DMS79 treated with DMSO at 0.1 percent for 48 hours (cell line): ENCODE data around the gene LMBRD2.
"Not testable (repeated sequence)": the region's sequence is repeated elsewhere in the genome, so short reads cannot be mapped to it uniquely, and the experiment has no call there.

ENCODE experiments used
- DNase-seq: peaks from one replicate; lab custom pipeline; 2025; lab: John Stamatoyannopoulos, UW

The LMBRD2 gene

DNA sequence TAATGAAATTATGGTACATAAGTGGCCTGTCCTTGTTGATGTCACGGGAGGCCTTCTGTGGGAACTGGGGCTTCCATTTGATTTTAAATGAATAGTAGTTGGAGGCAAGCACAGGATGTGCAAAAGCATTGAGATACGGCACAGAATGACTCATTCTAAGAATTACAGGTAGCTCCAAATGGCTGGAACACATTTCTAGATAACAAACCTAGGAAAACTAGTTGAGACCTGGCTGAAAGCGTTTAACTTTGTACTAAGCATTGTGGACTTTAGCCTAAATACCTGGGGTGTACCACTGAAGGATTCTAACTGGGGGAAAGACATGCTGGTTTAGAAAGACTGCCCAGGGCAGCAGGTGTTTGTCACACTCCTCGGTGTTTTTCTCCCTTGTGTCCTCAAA, 9.7 kb upstream of the LMBRD2 start:
- DNase-seq: no peak

DNA sequence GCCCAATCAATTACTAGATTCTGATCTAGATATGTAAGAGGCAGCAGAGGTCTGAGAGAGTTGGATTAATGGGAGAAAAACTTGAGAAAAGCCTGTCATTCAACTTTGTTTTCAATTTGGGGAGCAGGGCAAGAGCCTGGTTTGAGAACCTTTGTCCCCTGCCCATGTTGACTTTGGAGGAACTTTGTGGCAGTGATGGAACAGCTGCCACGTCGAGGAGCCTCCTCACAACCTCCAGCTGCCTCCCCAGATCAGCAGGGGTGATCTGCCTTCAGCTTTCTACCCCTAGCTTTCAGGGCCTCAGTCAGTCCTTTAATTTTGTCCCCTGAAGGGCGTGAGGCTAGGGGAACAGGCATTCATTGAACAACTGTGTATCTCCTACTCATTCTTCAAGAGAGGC, 8.9 kb upstream of the LMBRD2 start:
- DNase-seq: no peak

DNA sequence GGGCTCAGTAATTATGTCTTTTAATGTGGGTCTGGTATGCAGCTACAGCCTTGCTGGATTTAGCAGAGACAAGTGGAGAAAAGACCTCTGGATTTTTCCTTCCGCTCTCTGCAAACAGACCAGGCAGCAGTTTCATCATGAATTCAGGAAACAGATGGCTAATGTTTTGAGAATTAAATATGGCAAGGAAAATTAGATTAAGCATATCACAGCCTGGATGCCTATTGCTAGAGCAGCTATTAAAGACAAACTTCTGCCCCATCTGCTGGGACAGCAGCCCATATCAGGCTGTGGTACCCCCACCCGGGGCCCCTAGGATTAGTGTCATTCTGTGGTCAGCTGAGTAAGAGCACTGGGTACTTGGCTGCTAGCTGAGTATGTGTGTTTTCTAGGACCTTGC, 6.5 kb upstream of the LMBRD2 start:
- no peak for DNase-seq

DNA sequence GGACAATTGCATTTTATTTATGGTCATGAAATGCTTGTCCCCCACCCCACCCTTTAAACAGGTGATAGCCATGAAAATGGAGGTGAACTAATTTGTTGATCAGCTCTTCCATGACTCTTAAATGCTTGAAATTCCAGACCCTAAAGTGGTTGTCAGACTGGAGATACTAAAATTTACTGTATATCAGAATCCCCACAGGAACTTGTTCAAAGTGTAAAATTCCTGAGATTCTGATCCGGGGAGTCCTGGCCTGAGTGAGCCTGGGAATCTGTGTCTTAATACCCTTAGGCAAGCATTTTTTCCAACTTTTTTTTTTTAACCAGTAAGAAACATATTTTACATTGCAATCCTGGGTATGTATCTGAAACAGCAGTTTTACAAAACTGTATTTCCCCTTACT, 4.9 kb upstream of the LMBRD2 start:
- DNase-seq: no peak

DNA sequence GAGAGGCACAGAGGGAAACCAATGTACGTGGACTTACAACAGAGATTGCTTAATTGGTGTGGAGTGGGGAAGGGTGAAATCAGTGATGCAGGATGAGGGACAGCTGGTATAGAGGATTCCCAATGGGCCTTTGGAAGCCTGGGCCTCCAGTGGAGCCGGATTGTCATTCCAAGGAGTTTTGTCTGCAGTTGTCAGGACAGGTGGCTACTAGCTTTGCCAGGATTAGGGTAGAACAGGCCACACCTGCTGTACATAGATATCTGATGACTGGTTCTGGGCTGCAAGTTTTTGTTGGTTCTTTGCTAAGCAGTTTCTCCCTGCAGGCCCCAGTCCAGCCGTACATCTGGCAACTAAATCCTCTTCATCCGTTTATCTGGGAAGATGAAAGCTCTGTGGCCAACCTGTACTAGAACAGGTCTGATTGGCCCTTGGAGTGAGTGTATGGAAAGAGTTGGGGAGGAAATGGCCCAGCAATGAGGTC, 4.5 kb upstream of the LMBRD2 start:
- no peak for DNase-seq

DNA sequence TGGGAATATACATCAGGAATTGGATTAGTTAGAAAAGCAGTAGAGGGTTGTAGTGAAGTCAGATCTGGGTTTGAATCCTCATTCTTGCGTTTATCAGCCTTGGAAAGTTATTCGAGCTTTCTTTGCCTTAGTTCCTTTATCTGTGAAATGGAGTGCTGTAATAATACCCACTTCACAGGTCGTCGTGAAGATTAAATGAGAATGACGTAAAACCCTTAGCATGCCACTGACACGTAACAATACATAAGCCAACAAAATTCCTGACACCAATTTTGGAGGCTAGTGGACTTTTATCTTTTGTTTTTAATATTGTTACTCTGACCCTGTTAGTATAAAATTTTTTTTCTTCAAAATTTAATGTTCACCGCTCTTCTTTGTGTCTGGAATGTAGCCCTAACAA, 3.6 kb upstream of the LMBRD2 start:
- DNase-seq: no peak

DNA sequence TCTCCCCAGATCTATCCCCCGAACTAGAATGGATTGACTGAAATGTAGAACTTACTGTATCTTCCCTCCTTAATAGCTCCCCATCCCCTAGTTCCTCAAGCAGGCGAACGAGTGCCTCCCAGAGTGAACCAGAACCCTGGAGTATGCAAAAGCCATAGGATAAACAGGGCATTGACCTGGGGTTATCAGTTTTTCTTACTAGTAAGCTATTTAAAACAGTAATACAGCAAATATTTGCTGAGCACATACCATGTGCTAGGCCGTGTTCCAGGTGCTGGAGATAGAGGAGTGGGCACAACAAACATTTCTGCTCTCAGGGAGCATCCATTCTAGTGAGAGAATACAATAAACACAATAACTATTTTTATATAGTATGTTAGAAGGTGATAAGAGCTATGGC, 2.0 kb upstream of the LMBRD2 start:
- DNase-seq: no peak

DNA sequence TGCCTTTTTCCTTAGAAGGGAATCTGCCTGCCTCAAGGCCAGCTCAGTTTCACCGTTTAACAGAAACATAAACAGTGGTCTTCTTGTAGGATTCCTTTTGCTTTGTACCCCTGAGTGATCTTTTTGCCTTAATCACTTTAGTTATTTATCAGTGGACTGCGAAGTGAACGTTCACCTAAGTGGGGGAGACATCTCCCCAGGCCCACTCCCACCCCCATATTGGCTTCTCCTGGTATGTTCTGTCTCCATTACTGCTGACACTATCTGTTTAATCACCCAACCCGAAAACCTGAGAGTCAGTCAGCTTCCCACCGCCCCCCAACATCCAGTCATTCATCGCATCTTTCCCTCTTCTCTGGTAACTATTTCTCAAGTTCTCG, 1.6 kb upstream of the LMBRD2 start:
- no peak for DNase-seq

DNA sequence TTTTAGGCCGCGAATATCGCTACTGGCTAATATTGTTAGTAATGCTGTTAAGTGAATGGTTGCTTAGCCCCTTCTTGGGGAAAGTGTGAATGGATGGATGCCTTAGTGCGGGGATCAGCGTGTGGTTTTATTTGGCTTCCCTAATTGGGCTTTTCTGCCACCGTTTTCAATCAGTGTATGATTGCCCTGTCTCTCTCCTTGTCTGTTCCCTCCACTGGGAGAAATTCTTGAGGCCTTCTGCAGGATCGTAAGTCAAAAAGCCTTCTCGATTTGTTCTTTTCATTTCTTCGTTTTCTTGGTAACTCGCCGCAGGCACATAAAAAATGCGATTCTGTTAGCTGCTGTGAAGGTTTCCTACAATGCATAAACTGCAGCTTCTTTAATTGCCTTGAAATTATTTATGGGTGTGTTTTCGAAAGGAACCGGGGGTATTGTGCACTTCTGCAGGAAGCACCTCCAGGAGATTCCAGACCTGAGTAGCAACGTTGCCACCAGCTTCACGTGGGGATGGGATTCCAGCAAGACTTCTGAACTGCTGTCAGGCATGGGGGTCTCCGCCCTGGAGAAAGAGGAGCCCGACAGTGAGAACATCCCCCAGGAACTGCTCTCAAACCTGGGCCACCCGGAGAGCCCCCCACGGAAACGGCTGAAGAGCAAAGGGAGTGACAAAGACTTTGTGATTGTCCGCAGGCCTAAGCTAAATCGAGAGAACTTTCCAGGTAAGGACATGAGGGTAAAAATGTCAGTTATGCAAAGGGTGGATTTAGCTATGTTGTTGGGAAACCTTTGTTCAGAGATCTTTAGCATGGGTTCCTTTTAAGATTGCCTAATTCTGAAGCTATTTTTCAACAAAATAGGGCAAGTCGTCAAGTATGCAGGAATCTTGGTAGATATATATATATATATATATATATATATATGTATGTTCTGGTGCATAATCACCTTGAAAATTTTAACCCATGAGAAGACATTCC, 924 bp upstream of the LMBRD2 start:
- DNase-seq: no peak

DNA sequence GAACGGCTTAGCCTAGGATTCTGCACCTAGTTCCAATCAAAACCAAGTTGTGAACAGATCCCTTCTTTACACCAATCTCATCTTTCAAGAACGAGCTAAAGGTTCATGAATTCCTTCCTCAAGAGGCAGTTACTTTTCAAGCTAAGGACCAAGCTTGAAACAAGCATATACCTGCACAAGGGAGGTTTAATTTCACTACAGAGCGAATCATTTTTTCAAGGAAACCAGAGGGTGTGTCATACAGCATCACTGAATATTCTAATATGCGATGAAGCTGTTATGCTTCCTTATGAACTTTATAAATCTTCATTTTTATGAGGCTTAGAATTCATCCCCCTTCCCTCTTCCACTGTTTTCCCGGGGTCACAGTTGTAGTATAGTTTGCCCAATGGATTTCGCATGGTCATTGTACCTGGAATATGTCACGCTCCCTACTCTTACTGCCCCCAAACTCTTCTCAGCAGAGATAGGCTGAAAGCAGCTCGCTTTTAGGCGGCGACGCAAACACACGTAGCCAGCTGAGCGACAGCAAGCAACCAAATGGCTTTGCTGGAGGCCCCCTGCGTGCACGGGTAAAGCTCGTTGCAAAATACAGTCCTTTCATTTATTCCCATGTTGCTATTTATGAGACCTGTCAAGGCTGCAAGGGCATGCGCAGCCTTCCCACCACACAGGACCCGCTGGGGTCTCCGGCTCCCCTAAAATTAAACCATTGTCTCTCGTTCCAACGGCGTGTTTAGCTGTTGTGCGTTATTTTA, 832 bp downstream of the LMBRD2 start:
- peak; percentile 58 for DNase-seq

DNA sequence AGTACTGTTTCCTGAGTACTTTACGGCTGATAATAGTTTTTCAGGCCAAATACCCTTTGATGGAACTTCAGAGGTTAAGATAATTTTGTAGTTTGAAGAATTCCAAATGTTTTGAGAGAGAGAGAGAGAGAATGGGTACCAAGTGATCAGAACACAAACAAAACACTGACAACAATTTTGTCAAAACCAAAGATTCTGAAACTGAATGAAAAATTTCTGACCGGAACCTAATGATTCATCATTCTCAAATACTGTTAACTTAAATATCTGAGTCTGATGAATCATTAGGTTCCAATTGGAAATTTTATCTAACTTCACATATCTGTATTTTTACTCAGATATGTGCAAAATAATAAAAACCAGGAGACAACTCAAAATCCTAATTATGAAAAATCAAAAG, 4.0 kb downstream of the LMBRD2 start:
- no peak for DNase-seq

DNA sequence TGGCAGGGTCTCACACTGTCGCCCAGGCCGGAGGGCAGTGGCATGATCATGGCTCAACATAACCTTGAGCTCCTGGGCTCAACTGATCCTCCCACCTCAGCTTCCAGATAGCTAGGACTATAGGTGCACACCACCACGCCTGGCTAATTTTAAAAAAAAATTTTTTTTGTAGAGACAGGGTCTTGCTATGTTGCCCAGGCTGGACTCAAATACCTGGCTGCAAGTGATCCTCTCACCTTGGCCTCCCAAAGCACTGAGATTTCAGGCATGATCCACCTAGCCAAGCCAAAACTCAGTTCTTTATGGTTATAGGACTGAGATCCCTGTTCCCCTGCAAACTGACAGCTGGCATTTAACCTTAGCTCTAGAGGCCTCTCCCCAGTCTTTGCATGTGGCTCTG, 5.3 kb downstream of the LMBRD2 start:
- DNase-seq: no peak

DNA sequence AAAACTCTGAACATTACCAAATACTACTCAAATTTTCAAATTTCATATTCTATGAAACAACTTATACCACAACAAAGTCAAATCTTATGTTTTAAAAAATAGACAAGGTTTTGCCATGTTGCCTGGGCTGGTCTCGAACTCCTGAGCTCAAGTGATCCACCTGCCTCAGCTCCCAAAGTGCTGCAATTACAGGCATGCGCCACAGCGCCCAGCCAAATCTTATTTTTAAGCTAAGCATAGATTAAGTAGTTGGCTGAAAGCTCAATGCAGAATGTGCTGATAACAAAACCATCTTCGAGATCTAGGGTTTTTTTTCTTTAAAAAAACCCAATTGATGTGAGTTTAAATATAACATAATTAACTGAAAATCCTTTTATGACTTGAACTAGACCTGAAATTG, 6.4 kb downstream of the LMBRD2 start:
- DNase-seq: no peak

DNA sequence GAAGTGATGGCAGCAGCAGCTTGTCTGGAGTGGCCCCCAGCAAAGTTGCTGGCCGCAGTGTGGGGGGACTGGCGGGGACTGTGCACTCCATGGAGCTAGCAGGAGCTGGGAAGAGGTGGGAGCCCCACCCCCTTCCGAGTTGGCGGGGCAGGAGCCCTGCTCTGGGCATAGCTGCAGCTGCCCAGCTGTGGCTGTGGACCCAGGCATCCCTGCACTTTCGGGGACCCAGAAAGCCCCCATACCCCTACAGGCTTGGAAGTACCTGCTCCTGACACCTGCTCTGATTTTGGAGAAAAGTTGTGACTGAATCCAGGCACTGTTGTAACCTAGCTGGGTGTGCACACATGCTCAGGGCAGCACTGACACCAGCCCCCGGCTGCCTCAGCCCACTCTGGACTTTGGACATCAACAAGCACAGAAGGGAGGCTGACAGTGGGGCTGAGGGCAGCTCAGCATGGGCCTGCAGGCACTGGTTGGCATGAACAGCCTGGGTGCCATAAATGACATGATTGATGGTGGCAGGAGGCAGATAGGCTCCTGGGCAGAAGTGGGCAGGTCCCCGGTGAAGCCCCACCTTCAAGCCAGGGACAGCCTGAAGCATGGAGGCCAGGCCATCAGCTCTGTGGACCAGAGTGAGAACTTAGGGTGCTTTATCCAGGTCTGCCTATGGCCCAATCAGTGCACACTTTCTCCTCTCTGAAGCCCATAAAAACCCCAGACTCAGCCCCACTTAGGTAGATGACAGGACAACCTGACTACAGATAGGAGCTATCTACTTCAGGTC, 12.6 kb downstream of the LMBRD2 start:
- no peak for DNase-seq

DNA sequence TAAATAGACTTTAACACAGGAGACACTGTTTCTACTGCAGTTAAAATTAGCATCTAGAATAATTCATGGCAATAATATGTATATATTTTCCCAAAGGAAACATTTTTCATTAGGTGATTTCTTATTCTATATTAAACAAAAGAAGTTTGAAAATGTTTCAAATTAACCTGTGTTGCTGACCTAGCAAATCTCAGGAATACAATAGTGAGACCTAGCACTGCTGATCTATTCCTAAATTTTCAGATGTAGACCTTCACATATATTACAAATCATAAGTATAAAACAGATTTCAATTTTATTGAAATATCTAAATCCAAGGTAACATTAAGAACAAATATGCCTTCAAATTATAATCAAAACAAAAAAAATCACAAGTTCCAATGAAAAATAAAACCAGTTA, 15.1 kb downstream of the LMBRD2 start:
- no peak for DNase-seq

DNA sequence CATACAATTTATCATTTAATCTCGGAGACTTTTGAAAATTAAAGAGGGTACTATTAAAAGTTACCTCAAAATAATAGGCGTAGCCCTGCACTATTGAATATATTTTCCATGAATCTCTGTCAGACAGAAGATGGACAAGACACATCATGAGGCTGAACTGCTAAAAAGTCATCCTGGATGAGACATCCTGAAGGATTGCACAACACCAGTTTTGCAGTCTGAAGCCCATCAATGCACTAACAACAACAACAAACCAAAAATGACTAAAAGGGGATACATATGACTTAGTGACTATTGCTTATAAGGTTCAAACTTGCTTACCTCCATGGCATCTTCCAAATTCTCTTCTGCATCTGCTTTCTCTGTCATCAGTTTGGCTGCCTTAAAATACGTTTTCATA, 15.7 kb downstream of the LMBRD2 start:
- no peak for DNase-seq

DNA sequence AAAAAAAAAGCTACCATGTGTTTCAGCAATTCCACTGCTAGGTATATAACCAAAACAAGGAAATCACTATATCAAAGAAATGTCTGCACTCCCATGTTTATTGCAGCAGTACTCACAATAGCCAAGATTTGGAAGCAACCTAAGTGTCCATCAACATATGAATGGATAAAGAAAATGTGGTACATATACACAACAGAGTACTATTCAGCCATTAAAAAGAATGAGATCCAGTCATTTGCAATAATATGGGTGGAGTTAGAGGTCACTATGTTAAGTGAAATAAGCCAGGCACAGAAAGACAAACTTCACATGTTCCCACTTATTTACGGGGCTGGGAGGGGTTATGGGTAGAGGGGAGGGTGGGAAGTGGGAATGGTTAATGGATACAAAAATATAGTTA, 18.7 kb downstream of the LMBRD2 start:
- not testable (repeated sequence) for DNase-seq

DNA sequence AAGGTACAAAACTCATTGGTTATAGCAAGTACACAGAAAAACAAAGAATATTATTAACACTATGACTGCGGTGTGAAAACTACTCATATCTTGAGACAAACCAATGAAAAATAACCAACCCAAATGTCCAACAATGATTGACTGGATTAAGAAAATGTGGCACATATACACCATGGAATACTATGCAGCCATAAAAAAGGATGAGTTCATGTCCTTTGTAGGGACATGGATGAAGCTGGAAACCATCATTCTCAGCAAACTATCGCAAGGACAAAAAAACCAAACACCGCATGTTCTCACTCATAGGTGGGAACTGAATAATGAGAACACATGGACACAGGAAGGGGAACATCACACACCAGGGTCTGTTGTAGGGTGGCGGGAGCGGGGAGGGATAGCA, 22.0 kb downstream of the LMBRD2 start:
- not testable (repeated sequence) for DNase-seq

DNA sequence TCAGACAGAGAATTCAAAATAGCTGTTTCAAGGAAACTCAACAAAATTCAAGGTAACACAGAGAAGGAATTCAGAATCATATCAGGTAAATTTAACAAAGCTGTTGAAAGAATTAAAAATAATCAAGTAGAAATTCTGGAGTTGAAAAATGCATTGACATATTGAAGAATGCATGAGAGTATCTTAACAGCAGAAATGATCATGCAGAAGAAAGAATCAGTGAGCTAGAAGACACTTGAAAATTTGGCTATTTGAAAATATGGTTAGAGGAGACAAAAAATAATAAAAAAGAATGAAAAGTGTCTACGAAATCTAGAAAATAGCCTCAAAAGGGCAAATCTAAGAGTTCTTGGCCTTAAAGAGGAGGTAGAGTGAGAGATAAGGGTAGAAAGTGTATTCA, 22.9 kb downstream of the LMBRD2 start:
- DNase-seq: no peak

DNA sequence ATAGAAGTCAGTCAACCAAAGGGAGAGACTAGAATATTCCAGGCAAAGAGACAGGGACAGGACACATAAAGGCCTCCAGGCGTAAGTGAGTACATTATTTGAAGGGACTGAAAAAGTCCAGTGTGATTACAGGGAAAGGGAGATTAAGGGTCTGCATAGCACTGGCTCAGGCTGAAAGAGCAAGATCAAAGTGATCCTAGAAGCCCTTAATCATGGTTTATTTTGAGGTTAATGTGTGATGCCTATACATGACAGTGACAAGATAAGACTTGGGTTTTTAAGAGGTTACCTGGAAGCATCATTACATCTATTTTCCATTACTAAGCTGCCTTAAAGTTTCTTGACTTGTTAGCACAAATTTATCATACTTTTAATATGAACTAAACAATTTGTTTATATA, 25.8 kb downstream of the LMBRD2 start:
- DNase-seq: no peak

DNA sequence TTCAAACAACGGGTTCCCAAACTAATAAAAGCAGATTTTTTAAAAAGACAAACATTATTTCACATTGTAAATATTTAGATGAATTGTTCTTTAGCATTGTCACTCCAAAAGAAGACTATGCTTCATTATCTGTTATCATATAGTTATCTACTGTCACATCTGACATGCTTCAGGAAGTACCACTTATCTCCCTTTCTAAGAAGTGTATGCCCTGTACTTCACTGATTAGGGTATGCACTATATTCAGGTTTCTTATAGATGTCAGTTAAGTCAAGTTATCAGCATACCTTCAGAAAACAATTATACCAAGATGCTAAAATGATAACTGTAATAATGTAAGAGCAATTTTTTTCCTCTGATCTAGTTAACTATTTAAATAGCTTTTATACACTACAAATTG, 40.4 kb downstream of the LMBRD2 start:
- no peak for DNase-seq

DNA sequence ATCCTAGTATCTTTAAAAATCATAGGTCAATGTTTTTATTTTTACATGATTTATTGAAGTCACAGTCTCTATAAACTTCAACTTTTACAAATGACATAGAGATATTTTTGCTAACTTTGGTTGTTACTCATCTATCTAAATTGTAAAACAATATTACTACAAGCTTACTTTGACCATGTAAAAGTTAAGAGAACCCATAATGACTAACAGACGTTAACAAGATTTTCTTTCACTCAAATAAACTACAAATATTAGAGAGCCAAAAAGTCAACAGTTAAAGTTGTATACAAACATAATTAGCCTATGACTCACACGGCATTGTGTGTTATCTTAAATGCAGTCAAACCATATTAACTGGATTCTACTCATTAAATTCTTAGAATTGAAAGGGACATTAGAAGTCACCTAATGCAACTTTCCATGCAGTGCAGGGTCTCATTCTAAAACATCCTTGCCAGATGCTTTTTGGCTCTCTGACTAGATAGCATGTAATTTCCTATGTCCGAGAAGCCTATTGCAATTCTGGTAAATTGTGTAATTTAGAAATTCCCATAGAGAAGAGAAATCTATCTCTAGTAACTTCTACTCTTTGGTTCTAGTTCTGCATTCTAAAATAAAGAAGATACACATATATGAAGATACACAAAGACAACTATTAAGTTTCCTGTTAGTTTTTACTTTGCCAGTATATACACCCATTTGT, 42.8 kb downstream of the LMBRD2 start:
- DNase-seq: no peak
